NCI-H1105 treated with DMSO at 0.1 percent for 48 hours (cell line): ENCODE measurements around the gene INPP5F.

Source experiments
- DNase-seq: peaks from one replicate; lab custom pipeline; 2025; lab: John Stamatoyannopoulos, UW

INPP5F gene, protein sequence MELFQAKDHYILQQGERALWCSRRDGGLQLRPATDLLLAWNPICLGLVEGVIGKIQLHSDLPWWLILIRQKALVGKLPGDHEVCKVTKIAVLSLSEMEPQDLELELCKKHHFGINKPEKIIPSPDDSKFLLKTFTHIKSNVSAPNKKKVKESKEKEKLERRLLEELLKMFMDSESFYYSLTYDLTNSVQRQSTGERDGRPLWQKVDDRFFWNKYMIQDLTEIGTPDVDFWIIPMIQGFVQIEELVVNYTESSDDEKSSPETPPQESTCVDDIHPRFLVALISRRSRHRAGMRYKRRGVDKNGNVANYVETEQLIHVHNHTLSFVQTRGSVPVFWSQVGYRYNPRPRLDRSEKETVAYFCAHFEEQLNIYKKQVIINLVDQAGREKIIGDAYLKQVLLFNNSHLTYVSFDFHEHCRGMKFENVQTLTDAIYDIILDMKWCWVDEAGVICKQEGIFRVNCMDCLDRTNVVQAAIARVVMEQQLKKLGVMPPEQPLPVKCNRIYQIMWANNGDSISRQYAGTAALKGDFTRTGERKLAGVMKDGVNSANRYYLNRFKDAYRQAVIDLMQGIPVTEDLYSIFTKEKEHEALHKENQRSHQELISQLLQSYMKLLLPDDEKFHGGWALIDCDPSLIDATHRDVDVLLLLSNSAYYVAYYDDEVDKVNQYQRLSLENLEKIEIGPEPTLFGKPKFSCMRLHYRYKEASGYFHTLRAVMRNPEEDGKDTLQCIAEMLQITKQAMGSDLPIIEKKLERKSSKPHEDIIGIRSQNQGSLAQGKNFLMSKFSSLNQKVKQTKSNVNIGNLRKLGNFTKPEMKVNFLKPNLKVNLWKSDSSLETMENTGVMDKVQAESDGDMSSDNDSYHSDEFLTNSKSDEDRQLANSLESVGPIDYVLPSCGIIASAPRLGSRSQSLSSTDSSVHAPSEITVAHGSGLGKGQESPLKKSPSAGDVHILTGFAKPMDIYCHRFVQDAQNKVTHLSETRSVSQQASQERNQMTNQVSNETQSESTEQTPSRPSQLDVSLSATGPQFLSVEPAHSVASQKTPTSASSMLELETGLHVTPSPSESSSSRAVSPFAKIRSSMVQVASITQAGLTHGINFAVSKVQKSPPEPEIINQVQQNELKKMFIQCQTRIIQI

DNA sequence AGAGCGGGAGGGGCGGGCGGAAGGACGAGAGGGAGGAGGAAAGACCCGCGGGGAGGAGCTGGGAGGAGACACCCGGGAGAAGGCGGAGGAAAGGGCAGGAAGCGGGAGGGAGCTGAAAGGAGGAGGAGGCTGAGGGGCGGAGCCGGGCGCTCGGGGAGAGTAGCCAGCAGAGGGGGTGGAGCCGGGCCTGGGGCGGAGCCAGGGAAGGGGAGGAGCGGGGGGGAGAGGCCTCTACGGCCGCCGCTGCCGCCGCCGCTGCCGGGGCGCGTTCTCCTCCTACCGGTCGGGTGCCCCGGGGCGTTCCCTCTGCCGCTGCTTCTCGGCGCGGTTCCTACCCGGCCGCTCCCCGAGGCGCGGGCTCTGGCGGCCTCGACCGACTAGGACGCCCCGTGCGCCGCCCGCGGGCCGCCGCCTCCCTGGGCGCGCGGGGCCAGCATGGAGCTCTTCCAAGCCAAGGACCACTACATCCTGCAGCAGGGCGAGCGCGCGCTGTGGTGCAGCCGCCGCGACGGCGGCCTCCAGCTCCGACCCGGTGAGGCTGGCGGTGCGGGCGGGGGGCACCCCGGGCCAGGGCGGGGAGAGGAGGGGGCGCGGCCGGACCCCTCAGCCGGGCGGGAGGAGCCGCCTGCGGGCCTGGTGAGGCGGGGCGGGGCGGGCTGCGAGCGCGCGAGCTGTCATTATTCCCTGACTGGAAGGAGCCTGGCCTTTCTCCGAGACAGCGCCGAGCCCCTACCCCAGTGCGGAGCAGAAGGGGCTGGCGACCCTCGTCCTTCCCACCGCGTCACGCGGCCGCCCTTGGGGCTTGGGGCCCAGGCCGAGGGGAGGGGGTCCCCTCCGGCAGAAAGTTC lies at the start of gene INPP5F:
Gene INPP5F (plus strand): TSS at position 223 of the 848 bp plus-strand sequence. CDS start 213 bp downstream, at position 436.
- peak; percentile 90 for DNase-seq

DNA sequence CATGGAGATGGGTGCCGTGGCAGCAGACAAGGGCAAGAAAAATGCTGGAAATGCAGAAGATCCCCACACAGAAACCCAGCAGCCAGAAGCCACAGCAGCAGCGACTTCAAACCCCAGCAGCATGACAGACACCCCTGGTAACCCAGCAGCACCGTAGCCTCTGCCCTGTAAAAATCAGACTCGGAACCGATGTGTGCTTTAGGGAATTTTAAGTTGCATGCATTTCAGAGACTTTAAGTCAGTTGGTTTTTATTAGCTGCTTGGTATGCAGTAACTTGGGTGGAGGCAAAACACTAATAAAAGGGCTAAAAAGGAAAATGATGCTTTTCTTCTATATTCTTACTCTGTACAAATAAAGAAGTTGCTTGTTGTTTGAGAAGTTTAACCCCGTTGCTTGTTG lies 48.7 kb upstream of the INPP5F start:
- DNase-seq, result no peak

DNA sequence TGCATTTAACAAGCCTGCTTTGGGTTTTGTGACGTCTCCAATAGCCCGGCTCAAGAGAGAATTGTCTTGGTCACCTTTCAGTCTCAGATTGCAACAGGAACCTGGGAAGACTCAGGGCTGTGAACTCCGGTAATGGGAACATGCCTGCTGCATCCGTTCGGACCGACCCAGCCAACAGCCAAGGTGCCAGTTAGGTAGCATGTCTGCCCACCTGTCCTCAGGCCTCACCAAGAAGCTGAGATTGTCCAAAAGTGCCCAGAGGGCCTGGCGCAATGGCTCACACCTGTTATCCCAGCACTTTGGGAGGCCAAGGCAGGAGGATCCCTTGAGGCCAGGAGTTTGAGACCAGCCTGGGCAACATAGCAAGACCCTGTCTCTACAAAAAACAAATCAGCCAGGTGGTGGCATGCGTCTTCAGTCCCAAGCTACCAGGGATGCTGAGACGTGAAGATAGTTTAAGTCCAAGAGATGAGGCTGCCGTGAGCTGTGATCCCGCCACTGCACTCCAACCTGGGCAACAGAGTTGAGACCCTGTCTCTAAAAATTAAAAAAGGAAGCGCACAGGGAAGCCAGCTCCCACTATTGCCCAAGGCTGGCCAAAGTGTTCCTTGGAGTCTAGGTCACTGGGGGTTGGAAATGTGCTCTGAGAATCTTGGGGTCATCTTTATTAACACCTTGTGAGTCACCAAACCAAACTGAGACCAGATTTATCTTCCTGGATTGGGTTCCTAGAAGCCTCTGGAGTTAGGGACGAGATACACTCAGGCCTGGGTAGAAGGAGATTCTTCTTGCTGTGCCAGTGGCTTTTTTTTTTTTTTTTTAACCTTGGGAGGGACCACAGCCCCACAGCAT lies 47.7 kb upstream of the INPP5F start:
- no peak for DNase-seq

DNA sequence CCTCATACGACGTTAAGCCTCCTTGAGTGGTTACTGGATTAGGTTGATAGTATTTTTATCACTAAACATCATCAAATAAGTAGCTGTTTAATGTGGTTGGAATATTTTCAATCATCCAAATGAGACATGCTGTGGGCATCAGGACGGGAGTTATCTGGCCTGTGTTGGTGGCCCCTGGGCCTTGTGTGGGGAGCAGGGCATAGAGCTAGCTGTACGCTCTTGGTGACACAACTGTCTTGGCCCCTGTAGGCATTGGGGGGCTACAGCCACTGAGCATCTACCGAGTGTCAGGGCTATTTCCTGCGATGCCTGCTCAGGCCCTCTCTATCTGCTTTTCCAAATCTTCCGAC lies 46.4 kb upstream of the INPP5F start:
- DNase-seq, result no peak

- no peak for DNase-seq
These were observed 45.8 kb upstream of the INPP5F start for GRCh38 chr10:119680050-119680449.

- DNase-seq, result no peak
These were observed 45.2 kb upstream of the INPP5F start for GRCh38 chr10:119680650-119681081.

- DNase-seq, result no peak
These were observed 39.2 kb upstream of the INPP5F start for GRCh38 chr10:119686465-119687191.

GRCh38 chr10:119687192-119688032 lies 38.4 kb upstream of the INPP5F start:
- DNase-seq, result no peak

GRCh38 chr10:119688033-119688508 lies 37.8 kb upstream of the INPP5F start:
- no peak for DNase-seq

DNA sequence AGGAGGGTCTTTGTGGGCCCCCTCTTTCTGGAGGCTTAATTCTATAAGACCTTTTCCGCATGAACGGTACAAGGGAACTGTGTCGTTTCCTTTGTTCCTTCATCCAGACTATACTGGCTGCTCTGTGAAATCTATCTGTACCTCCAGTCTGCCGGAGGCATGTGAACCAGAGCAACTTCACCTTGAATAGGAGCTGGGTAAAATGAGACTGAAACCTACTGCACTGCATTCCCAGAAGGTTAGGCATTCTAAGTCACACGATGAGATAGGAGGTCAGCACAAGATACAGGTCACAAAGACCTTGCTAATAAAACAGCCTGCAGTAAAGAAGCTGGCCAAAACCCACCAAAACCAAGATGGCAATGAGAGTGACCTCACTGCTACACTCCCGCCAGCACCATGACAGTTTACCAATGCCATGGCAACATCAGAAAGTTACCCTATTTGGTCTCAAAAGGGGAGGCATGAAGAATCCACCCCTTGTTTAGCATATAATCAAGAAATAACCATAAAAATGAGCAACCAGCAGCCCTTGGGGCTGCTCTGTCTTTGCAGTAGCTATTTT lies 36.8 kb upstream of the INPP5F start:
- no peak for DNase-seq

DNA sequence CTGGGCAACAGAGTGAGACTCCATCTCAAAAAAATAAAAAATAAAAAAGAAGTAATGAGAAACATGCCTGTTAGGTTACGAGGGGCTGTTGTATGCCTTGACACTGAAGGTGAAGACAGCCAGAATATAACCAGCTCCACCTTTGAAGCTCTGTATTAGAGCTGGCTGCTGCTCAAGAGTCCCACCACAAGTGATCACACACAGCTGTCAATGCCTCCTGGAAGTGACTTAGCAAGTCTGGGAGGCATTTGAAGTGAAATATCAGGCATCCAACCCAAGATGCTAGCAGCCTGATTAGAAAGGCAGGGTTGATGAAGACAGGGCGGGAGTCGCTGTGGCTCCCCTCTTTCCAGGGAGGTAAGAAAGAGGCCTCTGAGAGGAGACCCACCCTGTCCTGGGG lies 34.1 kb upstream of the INPP5F start:
- DNase-seq, result no peak

DNA sequence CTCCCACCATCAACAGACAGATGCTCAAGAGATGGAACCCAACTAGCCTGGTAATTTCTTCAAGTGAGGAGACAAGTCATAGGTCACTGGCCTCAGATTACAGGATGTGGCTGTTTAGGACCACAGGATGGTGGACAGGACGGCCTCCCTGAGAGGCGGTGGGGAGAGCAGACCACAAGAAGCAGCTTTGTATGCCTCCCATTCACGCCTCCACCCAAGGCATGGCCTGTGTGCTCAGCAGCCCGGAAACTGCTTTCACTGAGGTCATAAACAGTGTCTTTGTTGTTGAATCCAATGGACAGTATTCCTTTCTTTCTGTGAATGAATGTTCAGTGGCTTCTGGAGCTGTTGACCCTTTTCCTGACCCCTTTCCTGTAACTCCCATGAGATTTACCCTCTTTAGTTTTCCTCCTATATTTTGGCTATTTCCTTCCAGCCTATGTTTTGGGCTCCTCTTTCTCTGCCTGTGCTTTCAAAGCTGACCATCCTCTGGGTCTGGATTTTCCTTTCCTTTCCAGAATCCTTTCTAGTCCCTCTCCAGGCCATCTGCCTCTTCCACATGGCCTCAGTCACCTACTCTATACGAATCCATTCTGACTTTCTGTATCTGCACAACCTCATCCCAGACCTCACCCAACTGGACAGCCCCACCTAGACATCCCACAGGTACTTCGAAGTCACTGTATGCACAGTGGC lies 32.4 kb upstream of the INPP5F start:
- no peak for DNase-seq

DNA sequence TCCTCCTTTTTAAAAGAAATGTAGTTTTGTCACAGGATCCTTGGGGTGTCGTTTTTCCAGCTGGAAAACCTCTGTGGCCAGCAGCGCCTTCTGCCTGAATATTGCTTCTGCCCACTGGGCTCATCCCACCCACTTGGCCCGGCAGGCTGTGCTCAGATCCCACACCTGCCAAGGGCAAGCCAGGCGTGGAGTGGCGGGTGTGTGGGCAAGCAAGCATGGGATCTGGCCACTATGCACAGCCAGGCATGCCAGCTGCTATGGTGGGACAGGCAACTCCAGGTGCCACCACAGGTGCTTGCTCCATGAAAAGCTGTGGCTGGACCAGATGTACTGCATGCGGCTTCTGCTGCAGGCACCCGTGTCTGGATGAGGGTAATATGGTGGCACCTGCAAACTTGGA lies 31.2 kb upstream of the INPP5F start:
- no peak for DNase-seq

DNA sequence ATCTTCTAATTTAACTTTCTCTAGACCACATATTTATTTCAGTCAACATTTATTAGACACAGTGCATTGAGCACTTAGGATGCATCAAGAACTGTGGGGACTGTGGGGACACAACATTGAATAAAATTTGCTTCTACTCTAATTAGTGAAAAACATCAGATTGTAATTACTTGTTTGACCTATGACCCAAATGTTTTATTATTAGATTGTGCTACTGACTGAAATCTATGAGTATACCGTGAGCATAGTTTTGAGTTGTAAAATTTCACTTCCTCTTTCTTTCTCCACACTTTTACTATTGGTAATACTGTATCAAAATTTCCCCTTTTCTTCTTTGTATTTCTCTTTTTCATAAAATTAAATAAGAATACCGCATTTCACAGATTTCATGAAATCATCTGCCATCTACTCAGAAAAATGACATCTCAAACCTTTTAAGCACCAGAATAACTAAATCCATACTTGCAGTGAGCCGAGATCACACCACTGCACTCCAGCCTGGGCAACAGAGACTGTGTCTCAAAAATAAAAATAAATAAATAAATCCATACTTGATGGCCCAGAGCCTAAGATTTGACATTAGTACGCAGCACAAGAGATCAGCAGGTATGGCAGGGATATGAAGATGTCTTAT lies 25.4 kb upstream of the INPP5F start:
- no peak for DNase-seq

DNA sequence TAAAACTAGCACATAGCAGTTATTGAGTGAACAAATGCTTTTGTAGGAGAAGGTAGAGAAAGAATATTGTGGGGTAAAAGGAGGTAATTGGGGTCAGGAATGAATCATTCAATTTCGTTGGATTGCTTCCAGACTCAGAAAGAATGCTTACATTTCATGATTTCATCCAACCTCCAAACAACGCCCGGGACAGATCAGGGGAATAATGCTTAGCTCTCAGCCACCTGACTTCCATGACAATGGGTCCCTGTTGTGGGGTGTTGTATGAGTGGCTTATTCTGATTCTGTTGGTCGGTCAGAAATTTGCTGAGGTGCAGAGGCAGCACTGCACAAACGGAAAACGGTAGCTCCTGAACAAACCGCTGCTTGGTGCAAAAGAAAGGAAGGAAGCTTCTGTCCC lies 24.0 kb upstream of the INPP5F start:
- DNase-seq, result no peak

DNA sequence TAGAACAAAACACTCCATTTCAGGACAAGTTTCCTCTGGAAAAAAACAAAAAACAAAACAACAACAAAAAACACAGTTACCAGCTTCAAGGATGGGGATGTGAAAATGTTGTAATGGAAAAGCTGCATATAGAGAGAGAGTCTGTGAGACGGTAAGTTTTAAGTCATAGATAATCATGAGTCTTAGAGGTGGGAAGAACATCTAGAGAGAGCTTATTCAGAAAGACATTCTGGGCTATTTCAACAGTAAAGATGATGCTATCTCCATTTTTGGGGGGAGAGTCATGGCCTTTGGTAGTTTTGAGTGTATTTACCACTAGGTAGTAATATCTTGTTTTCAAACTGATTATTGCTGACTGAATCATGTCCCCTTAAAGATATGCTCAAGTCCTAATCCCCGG lies 23.3 kb upstream of the INPP5F start:
- no peak for DNase-seq

- DNase-seq, result no peak
These were observed 21.8 kb upstream of the INPP5F start for GRCh38 chr10:119703903-119704508.
